NCI-H69 (cell line): ENCODE data around the gene EXOSC5.
"Not testable (repeated sequence)": the region's sequence is repeated elsewhere in the genome, so short reads cannot be mapped to it uniquely, and the experiment has no call there.

ENCODE experiments used
- DNase-seq: peaks from one replicate; lab custom pipeline; 2025; lab: John Stamatoyannopoulos, UW

EXOSC5 gene

GRCh38 chr19:41405776-41406175 lies 8.6 kb upstream of the EXOSC5 start:
- DNase-seq = no peak

- DNase-seq = peak; percentile 15
Observed at GRCh38 chr19:41403181-41403970, 6.2 kb upstream of the EXOSC5 start.

GRCh38 chr19:41402010-41402409 lies 4.9 kb upstream of the EXOSC5 start:
- DNase-seq = no peak

GRCh38 chr19:41401483-41401882 lies 4.3 kb upstream of the EXOSC5 start:
- DNase-seq = no peak

- DNase-seq = no peak
Observed at GRCh38 chr19:41399525-41399924, 2.4 kb upstream of the EXOSC5 start.

GRCh38 chr19:41399091-41399490 lies 1.9 kb upstream of the EXOSC5 start:
- DNase-seq = no peak

GRCh38 chr19:41398598-41398997 lies 1.4 kb upstream of the EXOSC5 start:
- no peak for DNase-seq

GRCh38 chr19:41398050-41398418 lies 875 bp upstream of the EXOSC5 start:
- DNase-seq = no peak

- no peak for DNase-seq
Observed at GRCh38 chr19:41395355-41395754, 1.8 kb downstream of the EXOSC5 start.

- no peak for DNase-seq
Observed at GRCh38 chr19:41392775-41393174, 4.4 kb downstream of the EXOSC5 start.

GRCh38 chr19:41391618-41392017 lies 5.5 kb downstream of the EXOSC5 start:
- no peak for DNase-seq

- no peak for DNase-seq
Observed at GRCh38 chr19:41386442-41386841, 10.7 kb downstream of the EXOSC5 start.

GRCh38 chr19:41384351-41384750 lies 12.8 kb downstream of the EXOSC5 start:
- no peak for DNase-seq

- not testable (repeated sequence) for DNase-seq
Observed at GRCh38 chr19:41381536-41381935, 15.6 kb downstream of the EXOSC5 start.

GRCh38 chr19:41377977-41378709 lies 19.0 kb downstream of the EXOSC5 start:
- DNase-seq = peak; percentile 49

- no peak for DNase-seq
Observed at GRCh38 chr19:41376998-41377365, 20.2 kb downstream of the EXOSC5 start.

GRCh38 chr19:41376241-41376997 lies 20.7 kb downstream of the EXOSC5 start, which contains the start of gene TMEM91:
Gene TMEM91 (plus strand): TSS chr19:41376533. CDS start chr19:41378310, 1,777 bp downstream.
- peak; percentile 76 for DNase-seq

GRCh38 chr19:41373993-41374392 lies 23.2 kb downstream of the EXOSC5 start:
- peak; percentile 98 for DNase-seq

GRCh38 chr19:41372501-41372900 lies 24.7 kb downstream of the EXOSC5 start:
- DNase-seq = no peak

GRCh38 chr19:41371541-41371940 lies 25.6 kb downstream of the EXOSC5 start:
- no peak for DNase-seq

GRCh38 chr19:41371119-41371518 lies 26.0 kb downstream of the EXOSC5 start:
- not testable (repeated sequence) for DNase-seq

GRCh38 chr19:41369769-41370168 lies 27.4 kb downstream of the EXOSC5 start:
- DNase-seq = no peak

GRCh38 chr19:41367848-41368301 lies 29.3 kb downstream of the EXOSC5 start:
- no peak for DNase-seq
